ENCODE results near the gene ASPN.
"Not testable (repeated sequence)": the region's sequence is repeated elsewhere in the genome, so short reads cannot be mapped to it uniquely, and the experiment has no call there.

DNA sequence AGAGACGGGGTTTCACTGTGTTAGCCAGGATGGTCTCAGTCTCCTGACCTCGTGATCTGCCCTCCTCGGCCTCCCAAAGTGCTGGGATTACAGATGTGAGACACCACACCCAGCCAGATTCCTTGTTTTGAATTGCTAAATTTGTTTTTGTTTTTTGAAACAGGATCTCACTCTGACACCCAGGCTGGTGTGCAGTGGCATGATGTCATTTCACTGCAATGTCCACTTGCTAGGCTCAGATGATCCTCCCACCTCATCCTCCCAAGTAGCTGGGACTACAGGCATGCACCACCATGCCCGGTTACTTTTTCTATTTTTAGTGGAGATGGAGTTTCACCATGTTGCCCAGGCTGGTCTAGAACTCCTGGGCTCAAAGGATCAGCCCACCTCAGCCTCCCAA lies 71.1 kb downstream of the ASPN start:
- TF ChIP-seq, protein P1, sequence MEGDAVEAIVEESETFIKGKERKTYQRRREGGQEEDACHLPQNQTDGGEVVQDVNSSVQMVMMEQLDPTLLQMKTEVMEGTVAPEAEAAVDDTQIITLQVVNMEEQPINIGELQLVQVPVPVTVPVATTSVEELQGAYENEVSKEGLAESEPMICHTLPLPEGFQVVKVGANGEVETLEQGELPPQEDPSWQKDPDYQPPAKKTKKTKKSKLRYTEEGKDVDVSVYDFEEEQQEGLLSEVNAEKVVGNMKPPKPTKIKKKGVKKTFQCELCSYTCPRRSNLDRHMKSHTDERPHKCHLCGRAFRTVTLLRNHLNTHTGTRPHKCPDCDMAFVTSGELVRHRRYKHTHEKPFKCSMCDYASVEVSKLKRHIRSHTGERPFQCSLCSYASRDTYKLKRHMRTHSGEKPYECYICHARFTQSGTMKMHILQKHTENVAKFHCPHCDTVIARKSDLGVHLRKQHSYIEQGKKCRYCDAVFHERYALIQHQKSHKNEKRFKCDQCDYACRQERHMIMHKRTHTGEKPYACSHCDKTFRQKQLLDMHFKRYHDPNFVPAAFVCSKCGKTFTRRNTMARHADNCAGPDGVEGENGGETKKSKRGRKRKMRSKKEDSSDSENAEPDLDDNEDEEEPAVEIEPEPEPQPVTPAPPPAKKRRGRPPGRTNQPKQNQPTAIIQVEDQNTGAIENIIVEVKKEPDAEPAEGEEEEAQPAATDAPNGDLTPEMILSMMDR (IDR thresholded peaks at IDR 0.05; ENCODE audit: extremely low read depth in 1 of 2, insufficient read depth in 1 of 2, low read depth in 1 of 2, low read length in 2 of 2): not testable (repeated sequence)
- not testable (repeated sequence) for TF ChIP-seq POLR2AphosphoS5 (IDR thresholded peaks at IDR 0.05; ENCODE audit: insufficient read depth, low read depth, low read length); POLR2A (IDR thresholded peaks at IDR 0.05; ENCODE audit: low read depth, low read length); FOS (IDR thresholded peaks at IDR 0.05; ENCODE audit: borderline replicate concordance, insufficient read depth, low read length); EZH2 (IDR thresholded peaks at IDR 0.05; ENCODE audit: borderline replicate concordance, low read depth, low read length, severe bottlenecking)
- TF ChIP-seq, protein P2, sequence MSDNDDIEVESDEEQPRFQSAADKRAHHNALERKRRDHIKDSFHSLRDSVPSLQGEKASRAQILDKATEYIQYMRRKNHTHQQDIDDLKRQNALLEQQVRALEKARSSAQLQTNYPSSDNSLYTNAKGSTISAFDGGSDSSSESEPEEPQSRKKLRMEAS (IDR thresholded peaks at IDR 0.05; ENCODE audit: insufficient read depth, insufficient read length): not testable (repeated sequence)

All from endothelial cell of umbilical vein (primary cell).